Endothelial cell of umbilical vein (primary cell): ENCODE data around the gene CCDC97. TPM values are rescaled to one million over a fixed set of nuclear protein-coding genes. Genes with fewer than 3 reads are reported as not detected.

ENCODE experiments used
- BruUV-seq: library from RNA; stranded (reverse); fragments of 400-500 nt; replicated peaks from 2 replicates; lab custom pipeline; 2021; lab: Mats Ljungman, UMichigan
- CTCF ChIA-PET: fragments of 300-600, 350-600 bp; sonication (Branson Sonifier 250); formaldehyde crosslinking; loops from one replicate; lab custom pipeline; 2021; ENCODE audit warnings: antibody characterized with exemption, inconsistent platforms; lab: Charles Lee
- POLR2A ChIA-PET: fragments of 300-600, 350-600 bp; sonication (Branson Sonifier 250); formaldehyde crosslinking; loops from one replicate; lab custom pipeline; 2021; ENCODE audit warnings: antibody characterized with exemption, inconsistent platforms; lab: Charles Lee
- DNase-seq: peaks from one replicate; pipeline ENCODE4 v3.0.0-alpha.2; 2011; ENCODE audit warnings: low read depth, low spot score
- FAIRE-seq: peaks from 2 replicates; lab custom pipeline; 2011; peaks lifted over from hg19 to GRCh38; lab: Jason Lieb, UNC
- H2AFZ ChIP-seq: 2 replicates; pipeline ENCODE4 v1.6.0; 2012; ENCODE audit warnings: low read depth, low read length, control low read depth, inconsistent platforms
- H3K27ac ChIP-seq: 2 replicates; pipeline ENCODE4 v1.5.1; 2011; ENCODE audit warnings: low read depth, mild to moderate bottlenecking, control low read depth, low read length, moderate library complexity; ENCODE audit not compliant: insufficient read depth
- H3K27me3 ChIP-seq, 2 experiments: 2 replicates each; pipeline versions ENCODE4 v1.6.0 to v1.6.1; 2011; ENCODE audit warnings: low read length in 2 of 2, mixed read lengths in 1 of 2; ENCODE audit not compliant: control insufficient read depth in 2 of 2, insufficient read depth in 2 of 2
- H3K36me3 ChIP-seq, 2 experiments: 2 replicates in 1 of 2; 3 replicates in 1 of 2; pipeline ENCODE4 v1.5.1; 2011; ENCODE audit warnings: low read length in 2 of 2, mild to moderate bottlenecking in 1 of 2, moderate library complexity in 1 of 2; ENCODE audit not compliant: control insufficient read depth in 2 of 2, insufficient read depth in 2 of 2; ENCODE audit errors: extremely low read depth in 1 of 2
- H3K4me1 ChIP-seq: 3 replicates; pipeline ENCODE4 v1.5.1; 2011; ENCODE audit warnings: mild to moderate bottlenecking, low read length; ENCODE audit not compliant: control insufficient read depth, insufficient read depth; ENCODE audit errors: extremely low read depth
- H3K4me2 ChIP-seq: 2 replicates; pipeline ENCODE4 v1.6.1; 2011; ENCODE audit warnings: low read length, control low read depth, mixed read lengths; ENCODE audit not compliant: insufficient read depth
- H3K4me3 ChIP-seq, 3 experiments: fragments of 200-600 bp in 1 of 3; sonication (generic), shearing (Covaris generic) in 1 of 3; replicated peaks in 1 of 3; 2 replicates each; pipeline ENCODE4 v1.5.1; 2011 to 2016; ENCODE audit warnings: control low read depth in 3 of 3, low read length in 3 of 3, mild to moderate bottlenecking in 2 of 3, inconsistent platforms in 1 of 3, low read depth in 1 of 3, moderate library complexity in 1 of 3; ENCODE audit not compliant: insufficient read depth in 1 of 3
- H3K79me2 ChIP-seq: 2 replicates; pipeline ENCODE4 v1.6.0; 2012; ENCODE audit warnings: low read length, inconsistent platforms; ENCODE audit not compliant: control insufficient read depth, insufficient read depth
- H3K9ac ChIP-seq: replicated peaks from 2 replicates; pipeline ENCODE3; 2011; ENCODE audit warnings: low read length, control low read depth; ENCODE audit not compliant: insufficient read depth; ENCODE audit errors: extremely low read depth
- H3K9me1 ChIP-seq: replicated peaks from 3 replicates; pipeline ENCODE4 v1.6.0; 2011; ENCODE audit warnings: mild to moderate bottlenecking, low read length; ENCODE audit not compliant: control insufficient read depth, insufficient read depth; ENCODE audit errors: extremely low read depth
- H3K9me3 ChIP-seq: replicated peaks from 2 replicates; pipeline ENCODE4 v1.5.1; 2012; ENCODE audit warnings: low read length, inconsistent platforms; ENCODE audit not compliant: control insufficient read depth, insufficient read depth
- H4K20me1 ChIP-seq: replicated peaks from 2 replicates; pipeline ENCODE3; 2011; ENCODE audit warnings: mild to moderate bottlenecking, low read length; ENCODE audit not compliant: control insufficient read depth, insufficient read depth; ENCODE audit errors: extremely low read depth
- dilution Hi-C: fragments of 300-500 bp; cut with MboI; formaldehyde crosslinking; loops from one replicate; pipeline ENCODE4 v1.15.0; 2019; ENCODE audit warnings: low sequenced_read_pairs; ENCODE audit not compliant: extremely low pct_ligation_motif_present
- intact Hi-C: fragments of 100-400 bp; cut with micrococcal nuclease; formaldehyde crosslinking; loops from one replicate; pipeline ENCODE4 v1.10.0; 2022
- polyA plus RNA-seq, 4 experiments: library from polyadenylated mRNA; depleted of rRNA in 3 of 4; stranded (reverse) in 3 of 4; unstranded in 1 of 4; fragments of >200 nt; gene quantifications; 2 replicates each; pipeline versions ENCODE4 v1.2.1 to v1.2.3, GENCODE V29; 2011 to 2012; ENCODE audit warnings: missing spikeins in 1 of 4
- total RNA-seq: library from RNA; stranded (reverse); gene quantifications from 2 replicates; pipeline ENCODE4 v1.2.3, GENCODE V29; 2021
- TF ChIP-seq, protein P1 (sequence below): IDR thresholded peaks from 2 replicates; pipeline ENCODE4 v1.6.1; 2011; ENCODE audit not compliant: insufficient read depth, insufficient read length
- TF ChIP-seq, protein P2 (sequence below), 2 donors: IDR thresholded peaks; 1 replicate in 1 of 2; 2 replicates in 1 of 2; pipeline ENCODE4 v1.5.1; 2011; ENCODE audit warnings: low read length in 2 of 2, mild to moderate bottlenecking in 2 of 2, moderate library complexity in 2 of 2, control low read depth in 1 of 2, inconsistent platforms in 1 of 2, low read depth in 1 of 2; ENCODE audit not compliant: insufficient read depth in 1 of 2; ENCODE audit errors: extremely low read depth in 1 of 2

Gene CCDC97
- total and polyA plus RNA-seq, 2 donors (not counting 3 experiments of a cell fraction or from before 2014, with no cell fraction given): 20.7 to 27.2 TPM

DNA sequence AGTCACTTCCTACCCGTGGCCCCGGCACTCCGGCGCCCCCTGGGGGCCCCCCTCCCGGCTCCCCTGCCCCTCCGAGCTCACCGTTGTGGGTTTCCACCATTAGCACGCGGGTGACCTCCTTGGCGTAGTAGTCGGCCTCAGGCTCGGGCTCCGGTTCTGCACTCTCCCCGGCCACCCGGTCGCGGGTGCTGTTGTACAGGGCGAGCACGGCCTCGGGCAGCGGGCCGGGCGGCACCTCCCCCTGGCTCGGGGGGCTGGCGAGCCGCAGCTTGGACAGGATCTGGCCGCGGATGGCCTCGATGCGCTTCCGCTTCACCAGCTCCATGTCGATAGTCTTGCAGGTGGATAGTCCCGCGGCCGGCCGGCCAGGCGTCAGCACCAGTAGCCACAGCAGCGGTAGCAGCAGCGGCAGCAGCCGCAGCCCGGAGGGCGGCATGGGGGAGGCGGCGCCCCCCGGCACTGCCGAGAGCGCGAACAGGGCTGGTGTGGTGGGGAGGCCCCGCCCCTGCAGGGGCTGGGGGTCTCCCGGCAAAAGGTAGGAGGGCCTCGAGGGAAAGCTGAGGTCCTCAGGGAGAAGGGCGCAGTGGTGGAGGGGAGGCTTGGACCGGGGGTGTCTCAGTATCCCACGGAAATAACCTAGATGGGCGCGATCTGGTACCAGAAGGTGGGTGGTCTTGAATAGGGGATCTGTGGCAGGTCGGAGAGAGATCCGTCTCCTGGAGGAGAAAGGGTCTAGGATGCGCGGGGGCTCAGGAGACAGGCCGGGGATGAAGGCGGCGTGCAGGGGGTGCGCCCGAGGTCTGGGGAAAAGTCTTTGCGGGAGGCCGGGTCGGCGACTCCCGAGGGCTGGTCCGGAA, 42.9 kb downstream of the CCDC97 start:
- Histone ChIP-seq H3K4me2 (peak overlapping the region; percentile 73), H3K9me3 (no peaks in the 10 kb centered on the region), H3K9me1 (no peaks in the 10 kb centered on the region), H3K4me1 (peaks cover 12% of the 10 kb centered on the region), H3K36me3 (peaks cover 2 to 4% of the 10 kb centered on the region in 2 experiments), H2AFZ (no peak overlapping the region), H4K20me1 (no peaks in the 10 kb centered on the region), H3K79me2 (peaks cover 53% of the 10 kb centered on the region), H3K27ac (peak overlapping the region; percentile 70), H3K4me3 (peak overlapping the region; percentile 75 to 99 (median 90)), H3K9ac (peak overlapping the region; percentile 83), H3K27me3 (no peaks in the 10 kb centered on the region)
- ChIA-PET CTCF (interaction anchor here (0.6 to 3.8 kb wide), 21 partner anchors 11 to 148 kb away, joined by 3 to 65 read pairs (median 7); partner anchors contain the start of genes B9D2, DMAC2 and HNRNPUL1), POLR2A (interaction anchor here (0.8 to 2.0 kb wide), 4 partner anchors 11 to 31 kb away, joined by 3 to 8 read pairs (median 4); partner anchors contain the start of gene B9D2)
- no TSS peak for BruUV-seq
- TF ChIP-seq, protein P1, sequence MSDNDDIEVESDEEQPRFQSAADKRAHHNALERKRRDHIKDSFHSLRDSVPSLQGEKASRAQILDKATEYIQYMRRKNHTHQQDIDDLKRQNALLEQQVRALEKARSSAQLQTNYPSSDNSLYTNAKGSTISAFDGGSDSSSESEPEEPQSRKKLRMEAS: no peak
- TF ChIP-seq, protein P2, sequence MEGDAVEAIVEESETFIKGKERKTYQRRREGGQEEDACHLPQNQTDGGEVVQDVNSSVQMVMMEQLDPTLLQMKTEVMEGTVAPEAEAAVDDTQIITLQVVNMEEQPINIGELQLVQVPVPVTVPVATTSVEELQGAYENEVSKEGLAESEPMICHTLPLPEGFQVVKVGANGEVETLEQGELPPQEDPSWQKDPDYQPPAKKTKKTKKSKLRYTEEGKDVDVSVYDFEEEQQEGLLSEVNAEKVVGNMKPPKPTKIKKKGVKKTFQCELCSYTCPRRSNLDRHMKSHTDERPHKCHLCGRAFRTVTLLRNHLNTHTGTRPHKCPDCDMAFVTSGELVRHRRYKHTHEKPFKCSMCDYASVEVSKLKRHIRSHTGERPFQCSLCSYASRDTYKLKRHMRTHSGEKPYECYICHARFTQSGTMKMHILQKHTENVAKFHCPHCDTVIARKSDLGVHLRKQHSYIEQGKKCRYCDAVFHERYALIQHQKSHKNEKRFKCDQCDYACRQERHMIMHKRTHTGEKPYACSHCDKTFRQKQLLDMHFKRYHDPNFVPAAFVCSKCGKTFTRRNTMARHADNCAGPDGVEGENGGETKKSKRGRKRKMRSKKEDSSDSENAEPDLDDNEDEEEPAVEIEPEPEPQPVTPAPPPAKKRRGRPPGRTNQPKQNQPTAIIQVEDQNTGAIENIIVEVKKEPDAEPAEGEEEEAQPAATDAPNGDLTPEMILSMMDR (IDR thresholded peaks at IDR 0.05; ENCODE audit: extremely low read depth in 1 of 2, insufficient read depth in 1 of 2, low read depth in 1 of 2, low read length in 2 of 2): peak; percentile 51 to 78
- intact Hi-C loops: loop anchor here (1.0 to 5.0 kb wide), 3 partner anchors 43 to 194 kb away; partner anchors contain the start of gene CCDC97
- DNase-seq (peak; percentile 69), FAIRE-seq (no peak)
- dilution Hi-C loops: no loop called here
